IMR-90 (cell line): ENCODE data around the gene NTMT1. TPM values are rescaled to one million over a fixed set of nuclear protein-coding genes. Genes with fewer than 3 reads are reported as not detected.

ENCODE experiments used
- ATAC-seq: fragments of 200-7000 bp; cut with Tn5 transposase; 2 replicates; pipeline ENCODE4 v1.9.1; 2020; ENCODE audit warnings: low read depth, mild to moderate bottlenecking, moderate library complexity
- BruUV-seq: library from RNA; stranded (reverse); fragments of 400-500 nt; replicated peaks from 2 replicates; lab custom pipeline; 2021; lab: Mats Ljungman, UMichigan
- CTCF ChIA-PET: fragments of 300-600 bp; formaldehyde crosslinking; extraction: SDS; loops from one replicate; lab custom pipeline; 2021; ENCODE audit warnings: antibody characterized with exemption; lab: Yijun Ruan, JAX
- POLR2A ChIA-PET: fragments of 300-600 bp; sonication (Branson Sonifier 250); formaldehyde crosslinking; loops from one replicate; lab custom pipeline; 2022; ENCODE audit warnings: antibody characterized with exemption; ENCODE audit not compliant: unreplicated experiment; lab: Charles Lee
- DNase-seq: peaks from one replicate; pipeline ENCODE4 v3.0.0; 2013
- H2AFZ ChIP-seq: replicated peaks from 2 replicates; pipeline ENCODE3; 2013; ENCODE audit warnings: low read length, mild to moderate bottlenecking; ENCODE audit not compliant: poor library complexity
- H2AK5ac ChIP-seq: 2 replicates; pipeline ENCODE4 v1.6.1; 2013; ENCODE audit warnings: low read depth, low read length, inconsistent platforms
- H2AK9ac ChIP-seq: replicated peaks from 2 replicates; pipeline ENCODE3; 2013; ENCODE audit warnings: mild to moderate bottlenecking, low read depth, low read length, moderate library complexity; ENCODE audit not compliant: poor library complexity
- H2BK120ac ChIP-seq: 2 replicates; pipeline ENCODE4 v1.6.1; 2013; ENCODE audit warnings: low read depth, low read length, inconsistent platforms
- H2BK15ac ChIP-seq: 3 replicates; pipeline ENCODE4 v1.6.1; 2013; ENCODE audit warnings: low read depth, low read length, inconsistent platforms
- H2BK20ac ChIP-seq: 2 replicates; pipeline ENCODE4 v1.6.1; 2013; ENCODE audit warnings: low read depth, mild to moderate bottlenecking, inconsistent platforms, low read length, moderate library complexity
- H2BK5ac ChIP-seq: 2 replicates; pipeline ENCODE4 v1.6.1; 2013; ENCODE audit warnings: mild to moderate bottlenecking, low read depth, low read length, inconsistent platforms; ENCODE audit not compliant: poor library complexity, severe bottlenecking
- H3K14ac ChIP-seq: replicated peaks from 2 replicates; pipeline ENCODE4 v1.6.1; 2013; ENCODE audit warnings: low read depth, low read length, inconsistent platforms
- H3K18ac ChIP-seq: 2 replicates; pipeline ENCODE4 v1.6.1; 2013; ENCODE audit warnings: low read depth, low read length, control low read depth
- H3K23ac ChIP-seq: 2 replicates; pipeline ENCODE4 v1.6.1; 2013; ENCODE audit warnings: low read depth, low read length, inconsistent platforms
- H3K27ac ChIP-seq: 2 replicates; pipeline ENCODE4 v1.5.1; 2013; ENCODE audit warnings: mild to moderate bottlenecking, control low read depth, low read length; ENCODE audit not compliant: insufficient read depth
- H3K27me3 ChIP-seq: 2 replicates; pipeline ENCODE4 v1.6.1; 2013; ENCODE audit warnings: low read length; ENCODE audit not compliant: control insufficient read depth, insufficient read depth
- H3K36me3 ChIP-seq: 2 replicates; pipeline ENCODE4 v1.6.1; 2013; ENCODE audit warnings: low read length, mixed read lengths; ENCODE audit not compliant: control insufficient read depth, insufficient read depth
- H3K4ac ChIP-seq: 2 replicates; pipeline ENCODE4 v1.6.1; 2013; ENCODE audit warnings: low read depth, low read length, inconsistent platforms
- H3K4me1 ChIP-seq: 2 replicates; pipeline ENCODE4 v1.6.1; 2013; ENCODE audit warnings: low read length, mixed read lengths; ENCODE audit not compliant: control insufficient read depth, insufficient read depth
- H3K4me2 ChIP-seq: 2 replicates; pipeline ENCODE4 v1.6.1; 2013; ENCODE audit warnings: low read depth, mild to moderate bottlenecking, control low read depth, low read length, moderate library complexity
- H3K4me3 ChIP-seq: 2 replicates; pipeline ENCODE4 v1.5.1; 2013; ENCODE audit warnings: low read depth, mild to moderate bottlenecking, control low read depth, low read length, moderate library complexity; ENCODE audit not compliant: insufficient read depth
- H3K56ac ChIP-seq: 2 replicates; pipeline ENCODE4 v1.6.1; 2013; ENCODE audit warnings: low read length, inconsistent platforms; ENCODE audit not compliant: insufficient read depth; ENCODE audit errors: extremely low read depth
- H3K79me1 ChIP-seq, 2 experiments: 2 replicates each; pipeline ENCODE4 v1.6.1; 2013; ENCODE audit warnings: low read length in 2 of 2, inconsistent platforms in 1 of 2, low read depth in 1 of 2
- H3K9ac ChIP-seq: 2 replicates; pipeline ENCODE4 v1.6.1; 2013; ENCODE audit warnings: low read depth, low read length, control low read depth
- H3K9me1 ChIP-seq: 2 replicates; pipeline ENCODE4 v1.6.1; 2013; ENCODE audit warnings: low read length, inconsistent platforms; ENCODE audit not compliant: insufficient read depth
- H3K9me3 ChIP-seq: 2 replicates; pipeline ENCODE4 v1.6.1; 2013; ENCODE audit warnings: low read length; ENCODE audit not compliant: control insufficient read depth, insufficient read depth
- H4K20me1 ChIP-seq: 2 replicates; pipeline ENCODE4 v1.6.1; 2013; ENCODE audit warnings: low read length, inconsistent platforms; ENCODE audit not compliant: insufficient read depth
- H4K5ac ChIP-seq: 2 replicates; pipeline ENCODE4 v1.6.1; 2013; ENCODE audit warnings: mild to moderate bottlenecking, low read depth, low read length, control low read depth
- H4K8ac ChIP-seq, 2 experiments: 2 replicates each; pipeline ENCODE4 v1.6.1; 2013; ENCODE audit warnings: low read depth in 2 of 2, low read length in 2 of 2, control low read depth in 1 of 2, inconsistent platforms in 1 of 2
- H4K91ac ChIP-seq: 2 replicates; pipeline ENCODE4 v1.6.1; 2013; ENCODE audit warnings: low read depth, low read length, inconsistent platforms; ENCODE audit not compliant: insufficient read depth
- CHD1 ChIP-seq: IDR thresholded peaks from 2 replicates; pipeline ENCODE4 v1.6.1; 2012; ENCODE audit warnings: low read depth, low read length, improper control_type of control experiment
- FOS ChIP-seq: fragments of 150-350 bp; IDR thresholded peaks from 2 replicates; pipeline ENCODE4 v1.6.1; 2016; ENCODE audit warnings: low read depth, low read length
- MAZ ChIP-seq: IDR thresholded peaks from 2 replicates; pipeline ENCODE4 v1.6.1; 2012; ENCODE audit warnings: low read depth, mild to moderate bottlenecking, low read length, improper control_type of control experiment, moderate library complexity, borderline replicate concordance
- RCOR1 ChIP-seq: IDR thresholded peaks from 2 replicates; pipeline ENCODE4 v1.6.1; 2012; ENCODE audit warnings: mild to moderate bottlenecking, low read length, improper control_type of control experiment; ENCODE audit not compliant: insufficient replicate concordance
- WGBS, 2 experiments: methylation state at CpG; one replicate each; pipeline versions ENCODE4 v1.1.5 to v1.1.7; 2013; ENCODE audit warnings: missing lambda C conversion rate in 2 of 2; ENCODE audit not compliant: insufficient read length in 1 of 2; ENCODE audit errors: extremely low coverage in 2 of 2; 5-methylcytosine and 5-hydroxymethylcytosine counted together
- dilution Hi-C: fragments of 300-500 bp; cut with HindIII; formaldehyde crosslinking; loops from one replicate; pipeline ENCODE4 v1.14.3; 2018; ENCODE audit warnings: low sequenced_read_pairs; ENCODE audit not compliant: unreplicated experiment
- in situ Hi-C: fragments of 300-500 bp; cut with MboI; formaldehyde crosslinking; loops from 3 replicates; pipeline ENCODE4 v1.14.3; 2019; ENCODE audit warnings: low sequenced_read_pairs, inconsistent platforms, mixed read lengths
- intact Hi-C: fragments of 100-400 bp; cut with micrococcal nuclease; formaldehyde crosslinking; loops from 2 replicates; pipeline ENCODE4 v1.10.0; 2022
- polyA plus RNA-seq, 3 experiments: library from polyadenylated mRNA; depleted of rRNA; stranded (reverse); fragments of >200 nt; gene quantifications; 2 replicates each; pipeline ENCODE4 v1.2.3, GENCODE V29; 2012; ENCODE audit warnings: low replicate concordance in 1 of 3
- total RNA-seq: library from RNA; depleted of rRNA; stranded (reverse); fragments of >200 nt; gene quantifications from 2 replicates; pipeline ENCODE4 v1.2.3, GENCODE V29; 2012

Gene NTMT1
- total and polyA plus RNA-seq, 2 of the 4 experiments (the other 2 are of a cell fraction), result 68.1 to 88.1 TPM

GRCh38 chr9:129664746-129665388 is 38.9 kb downstream of the NTMT1 start:
- Histone ChIP-seq H3K27me3 (no peaks in the 10 kb centered on the region), H2BK5ac (peak overlapping the region; percentile 22), H3K14ac (0 out of 2 replicates have a peak overlapping the region, but pooled peaks have one; percentile 25), H3K4me3 (peak overlapping the region; percentile 92), H3K4me2 (peak overlapping the region; percentile 88), H3K56ac (peak overlapping the region; percentile 61; the same call in 1 of the 2 replicates), H3K9me3 (peaks cover 2% of the 10 kb centered on the region; the same call in 1 of the 2 replicates), H2AK9ac (peak overlapping the region; percentile 44), H4K5ac (peak overlapping the region; percentile 69), H3K9ac (peak overlapping the region; percentile 75), H2BK15ac (peak overlapping the region; percentile 74; the same call in 1 of the 3 replicates), H4K8ac (peak overlapping the region; percentile 47 to 81; a peak in 2 of 4 replicates), H3K27ac (peak overlapping the region; percentile 63), H2AK5ac (peak overlapping the region; percentile 92), H3K23ac (peak overlapping the region; percentile 82), H2AFZ (peak overlapping the region; percentile 94), H2BK120ac (peak overlapping the region; percentile 72; the same call in 1 of the 2 replicates), H3K4me1 (peaks cover 20% of the 10 kb centered on the region), H3K18ac (peak overlapping the region; percentile 86; the same call in 1 of the 2 replicates), H3K36me3 (peaks cover under 1% of the 10 kb centered on the region), H3K4ac (peak overlapping the region; percentile 76), H2BK20ac (peak overlapping the region; percentile 33; the same call in 1 of the 2 replicates), H4K91ac (peak overlapping the region; percentile 74), H3K9me1 (peaks cover 5% of the 10 kb centered on the region), H4K20me1 (peaks cover 7% of the 10 kb centered on the region; the same call in 1 of the 2 replicates), H3K79me1 (peaks cover 6 to 28% of the 10 kb centered on the region in 2 experiments; a peak in 3 of 4 replicates)
- dilution Hi-C loops (no loop called here), intact Hi-C loops (loop anchor here (5.0 kb wide), 1 partner anchor 47 kb away; no protein-coding TSS in a partner anchor), in situ Hi-C loops (no loop called here)
- no TSS peak for BruUV-seq
- ATAC-seq (peak; percentile 43), DNase-seq (no peak)
- ChIA-PET CTCF (no interaction called here), POLR2A (no interaction called here)
- 26% methylated on average over 4 of the region's 36 CpGs; no CpG with 5 or more reads in 1 of the 2 experiments for WGBS, 2 experiments
- TF ChIP-seq MAZ (no peak), CHD1 (no peak), RCOR1 (no peak), FOS (no peak)
